Skeletal muscle satellite cell (primary cell): ENCODE results near the gene DAPK3.
A peak's percentile ranks its signal among the peaks of the same experiment; 100 is the strongest.

ENCODE experiments used
- H3K27me3 ChIP-seq: 2 replicates; pipeline ENCODE4 v1.7.0; 2013; ENCODE audit warnings: low read length; ENCODE audit not compliant: control insufficient read depth, insufficient read depth
- H3K36me3 ChIP-seq: 2 replicates; pipeline ENCODE4 v1.7.0; 2013; ENCODE audit warnings: mild to moderate bottlenecking, control low read depth, low read length; ENCODE audit not compliant: insufficient read depth
- H3K4me1 ChIP-seq: 2 replicates; pipeline ENCODE4 v1.7.0; 2013; ENCODE audit warnings: low read length; ENCODE audit not compliant: control insufficient read depth, insufficient read depth
- H3K4me2 ChIP-seq: 2 replicates; pipeline ENCODE4 v1.7.0; 2013; ENCODE audit warnings: mild to moderate bottlenecking, low read length
- H3K4me3 ChIP-seq: 2 replicates; pipeline ENCODE4 v1.7.0; 2013; ENCODE audit warnings: low read length
- H3K9ac ChIP-seq: 2 replicates; pipeline ENCODE4 v1.7.0; 2013; ENCODE audit warnings: mild to moderate bottlenecking, low read depth, low read length, moderate library complexity
- H3K9me3 ChIP-seq: replicated peaks from 2 replicates; pipeline ENCODE4 v1.7.0; 2013; ENCODE audit warnings: mild to moderate bottlenecking, control low read depth, low read length

Gene DAPK3

DNA sequence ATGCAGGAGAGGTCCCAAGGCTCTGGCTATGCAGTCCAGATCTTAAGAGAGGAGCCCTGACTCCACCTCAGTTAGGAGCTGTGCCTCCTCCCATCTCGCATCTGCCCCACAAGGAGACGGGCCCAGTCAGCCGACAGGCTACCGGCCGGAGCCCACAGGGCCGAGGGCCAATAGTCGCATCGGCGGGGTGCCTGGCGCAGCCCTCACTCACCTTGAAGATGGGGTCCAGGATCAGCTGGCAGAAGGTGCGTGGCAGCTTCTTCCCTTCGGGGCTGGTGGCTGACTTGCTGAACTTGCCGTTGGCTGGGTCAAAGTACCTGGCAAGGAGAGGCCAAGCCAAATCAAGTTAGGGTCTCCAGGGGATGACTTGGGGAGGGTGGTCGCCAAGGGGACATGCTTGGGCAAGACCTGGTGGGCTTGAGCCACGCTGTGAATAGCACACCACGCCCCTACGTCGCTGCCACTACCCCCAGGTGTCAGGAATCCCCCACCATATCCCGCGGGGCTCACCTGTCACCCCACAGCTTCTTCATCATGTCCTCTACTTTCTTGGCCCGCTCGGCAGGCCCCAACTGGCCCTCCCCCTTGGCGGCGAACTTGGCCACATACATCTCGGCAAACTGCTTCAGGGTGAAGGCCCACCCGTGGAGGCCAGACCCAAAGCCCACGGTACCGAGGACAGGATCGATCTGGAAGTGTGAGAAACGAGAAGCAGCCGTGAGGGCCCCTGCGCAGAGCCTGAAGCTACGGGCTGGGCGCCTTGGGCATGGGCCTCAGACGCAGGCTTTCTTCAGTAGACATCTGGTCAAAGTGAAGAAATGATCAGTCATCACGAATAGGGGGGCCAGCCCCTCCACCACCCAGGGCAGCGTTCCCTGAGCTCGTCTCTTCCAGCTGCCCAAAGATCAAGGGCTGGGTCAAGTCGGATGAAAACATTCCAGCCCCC lies 11.1 kb upstream of the DAPK3 start:
- peaks cover 78% of the 10 kb centered on the region for H3K36me3 ChIP-seq
- H3K4me1 ChIP-seq = peaks cover 42% of the 10 kb centered on the region
- H3K4me2 ChIP-seq = peak overlapping the region; percentile 93
- H3K9me3 ChIP-seq = no peaks in the 10 kb centered on the region
- H3K27me3 ChIP-seq = no peaks in the 10 kb centered on the region
- peak overlapping the region; percentile 95 for H3K4me3 ChIP-seq
- no peak overlapping the region for H3K9ac ChIP-seq

DNA sequence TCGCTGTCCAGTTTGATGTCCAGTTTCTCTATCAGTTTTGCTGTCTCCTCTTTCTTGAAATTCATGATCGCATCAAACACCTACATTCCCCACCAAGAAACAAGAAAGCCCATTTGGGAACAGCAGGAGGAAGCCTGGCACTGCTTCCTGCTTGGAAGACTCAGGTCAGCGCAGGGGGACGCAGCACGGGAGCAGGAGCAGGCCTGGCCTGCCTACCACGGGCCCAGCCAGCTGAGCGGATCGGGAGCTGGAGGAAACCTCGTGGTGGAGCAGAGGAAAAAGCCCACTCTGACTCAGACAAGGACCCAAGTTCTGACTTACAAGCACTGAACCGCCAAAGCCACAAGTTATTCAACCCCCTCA lies 10.5 kb upstream of the DAPK3 start:
- Histone ChIP-seq H3K4me1 (peaks cover 36% of the 10 kb centered on the region), H3K27me3 (no peaks in the 10 kb centered on the region), H3K4me2 (peak overlapping the region; percentile 93), H3K9me3 (no peaks in the 10 kb centered on the region), H3K9ac (no peak overlapping the region), H3K36me3 (peaks cover 84% of the 10 kb centered on the region), H3K4me3 (no peak overlapping the region)

DNA sequence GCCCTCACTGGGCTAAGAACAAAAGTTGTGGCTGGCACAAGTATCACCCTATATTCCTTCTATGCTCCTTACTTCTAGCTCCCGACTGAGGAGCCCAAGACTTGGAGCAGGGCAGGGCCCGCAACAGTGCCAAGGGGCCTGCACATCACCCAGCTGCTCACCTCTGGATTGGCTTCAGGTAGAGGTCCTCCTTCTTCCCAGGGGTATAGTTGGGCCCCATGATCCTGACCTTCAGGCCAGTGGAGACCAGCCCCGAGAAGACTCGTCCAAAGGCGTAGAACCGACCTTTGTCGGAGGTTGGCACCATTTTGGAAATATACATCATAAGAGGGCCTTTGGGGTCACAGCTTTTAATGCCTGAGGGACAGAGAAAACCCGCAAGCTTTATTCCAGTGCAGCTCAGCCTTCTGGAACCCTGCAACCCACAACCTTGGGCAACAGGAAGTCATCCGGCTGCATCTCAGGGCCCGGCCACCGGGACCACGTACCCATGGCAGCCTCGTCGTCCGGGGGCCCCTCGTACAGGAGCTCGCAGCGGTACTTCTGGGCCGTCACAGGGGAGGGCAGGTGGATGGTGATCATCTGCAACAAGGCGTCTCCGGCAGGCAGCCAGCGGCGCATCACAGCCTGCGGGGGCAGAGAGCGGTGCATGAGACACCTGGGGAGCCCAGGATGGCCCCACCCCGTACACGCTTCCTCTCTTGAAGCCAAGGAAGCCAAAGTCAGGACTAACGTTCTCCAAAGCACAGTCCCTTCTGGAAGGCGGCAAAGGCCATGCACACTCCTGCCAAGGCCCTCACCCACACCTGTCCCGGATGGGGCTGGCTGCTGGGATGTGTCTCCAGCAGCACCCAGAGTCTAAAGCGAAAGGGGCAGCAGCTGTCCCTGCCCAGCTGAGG lies 9.7 kb upstream of the DAPK3 start:
- Histone ChIP-seq H3K9me3 (no peaks in the 10 kb centered on the region), H3K27me3 (no peaks in the 10 kb centered on the region), H3K36me3 (peaks cover 92% of the 10 kb centered on the region), H3K4me2 (no peak overlapping the region), H3K9ac (no peak overlapping the region), H3K4me1 (peaks cover 30% of the 10 kb centered on the region), H3K4me3 (no peak overlapping the region)

GRCh38 chr19:3979674-3980352 lies 8.9 kb upstream of the DAPK3 start:
- no peaks in the 10 kb centered on the region for H3K27me3 ChIP-seq
- H3K36me3 ChIP-seq = peaks cover 97% of the 10 kb centered on the region
- H3K9me3 ChIP-seq = no peaks in the 10 kb centered on the region
- no peak overlapping the region for H3K4me3 ChIP-seq
- H3K4me1 ChIP-seq = peaks cover 28% of the 10 kb centered on the region
- H3K4me2 ChIP-seq = no peak overlapping the region
- no peak overlapping the region for H3K9ac ChIP-seq

- Histone ChIP-seq H3K9me3 (no peaks in the 10 kb centered on the region), H3K4me1 (peaks cover 28% of the 10 kb centered on the region), H3K36me3 (peaks cover 91% of the 10 kb centered on the region), H3K4me2 (no peak overlapping the region), H3K4me3 (no peak overlapping the region), H3K27me3 (no peaks in the 10 kb centered on the region), H3K9ac (no peak overlapping the region)
These were observed 8.4 kb upstream of the DAPK3 start for GRCh38 chr19:3979289-3979673.

DNA sequence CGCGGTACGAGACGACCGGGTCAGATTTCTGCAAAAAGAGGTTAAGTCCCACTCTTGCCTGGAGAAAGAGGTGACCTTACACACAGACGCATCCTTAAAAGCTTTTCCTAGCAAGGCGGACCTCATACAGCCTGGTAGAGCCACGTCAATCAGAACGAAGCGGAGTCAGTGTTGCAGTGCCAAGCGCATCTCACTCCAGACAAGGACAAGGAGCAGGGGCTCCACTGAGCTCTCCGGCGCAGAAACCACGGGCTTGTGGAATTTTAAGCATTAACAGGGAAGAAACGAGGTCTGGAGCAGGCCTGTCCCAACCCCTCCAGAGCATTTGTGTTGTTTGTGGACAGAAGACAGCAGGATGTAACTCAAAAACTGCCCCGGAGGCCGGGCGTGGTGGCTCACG lies 7.2 kb upstream of the DAPK3 start:
- Histone ChIP-seq H3K36me3 (peaks cover 80% of the 10 kb centered on the region), H3K4me2 (no peak overlapping the region), H3K9ac (no peak overlapping the region), H3K4me3 (no peak overlapping the region), H3K9me3 (no peaks in the 10 kb centered on the region), H3K4me1 (peaks cover 19% of the 10 kb centered on the region), H3K27me3 (no peaks in the 10 kb centered on the region)

- Histone ChIP-seq H3K27me3 (no peaks in the 10 kb centered on the region), H3K4me3 (no peak overlapping the region), H3K36me3 (peaks cover 75% of the 10 kb centered on the region), H3K4me1 (peaks cover 12% of the 10 kb centered on the region), H3K4me2 (no peak overlapping the region), H3K9ac (no peak overlapping the region), H3K9me3 (no peaks in the 10 kb centered on the region)
These were observed 6.6 kb upstream of the DAPK3 start for GRCh38 chr19:3977242-3978143.

DNA sequence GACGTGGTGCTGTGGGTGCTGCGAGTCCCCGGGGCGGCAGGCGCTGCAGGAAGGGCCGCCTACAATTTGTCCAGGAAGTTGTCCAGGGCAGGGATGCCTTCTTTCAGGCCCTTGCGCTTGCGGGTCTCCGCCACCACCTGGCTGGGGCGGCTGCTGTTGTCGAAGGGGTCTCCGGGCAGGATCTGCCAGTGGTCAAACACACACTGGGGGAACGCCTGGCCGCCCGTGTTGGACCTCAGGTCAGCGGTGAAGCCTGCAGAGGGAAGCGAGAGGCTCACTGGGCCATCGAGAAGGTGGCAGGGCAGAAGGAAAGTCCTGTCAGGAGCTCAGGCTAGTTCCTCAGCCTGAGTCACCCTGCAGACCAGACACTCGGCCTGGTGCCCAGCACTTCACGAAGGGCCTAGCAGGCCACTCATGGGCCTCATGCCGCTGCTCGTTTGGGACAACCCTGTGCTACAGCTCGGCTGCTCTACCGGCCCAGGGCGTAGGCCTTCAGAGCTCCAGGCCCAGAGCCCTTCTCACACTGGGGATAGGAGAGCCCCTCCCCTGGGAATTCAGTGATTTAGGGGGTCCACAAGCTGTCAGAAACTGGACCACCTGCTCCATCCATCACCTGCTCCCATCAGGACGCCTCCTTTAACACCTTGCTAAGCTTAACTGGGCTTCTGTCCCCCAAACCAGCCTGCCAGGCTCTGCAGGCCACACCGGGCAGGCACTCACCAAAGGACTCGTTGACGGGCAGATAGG lies 5.8 kb upstream of the DAPK3 start:
- Histone ChIP-seq H3K9me3 (no peaks in the 10 kb centered on the region), H3K9ac (no peak overlapping the region), H3K4me3 (no peak overlapping the region)

DNA sequence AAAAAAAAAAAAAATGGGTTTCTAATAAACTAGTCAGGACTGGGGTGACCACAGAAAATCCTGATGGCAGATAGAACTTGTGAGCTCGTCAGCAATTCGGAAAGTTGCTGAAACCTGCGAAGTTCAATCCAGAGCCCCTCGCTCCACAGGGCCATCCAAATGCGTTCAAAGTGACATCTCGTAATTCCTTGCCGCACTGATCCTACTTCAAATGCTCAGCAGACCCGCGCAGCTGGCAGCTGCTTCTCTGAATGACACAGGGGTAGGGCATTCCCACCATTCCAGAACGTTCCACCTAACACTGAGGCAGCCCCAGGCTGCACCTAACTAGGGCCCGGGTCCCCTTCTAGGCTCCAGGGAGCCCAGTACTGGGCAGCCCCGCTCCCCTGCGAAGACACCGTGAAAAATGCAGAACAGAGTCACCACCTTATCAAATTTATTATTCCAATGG lies 4.8 kb upstream of the DAPK3 start:
- Histone ChIP-seq H3K9ac (no peak overlapping the region), H3K27me3 (no peaks in the 10 kb centered on the region), H3K4me2 (no peak overlapping the region), H3K4me3 (no peak overlapping the region), H3K36me3 (peaks cover 59% of the 10 kb centered on the region), H3K9me3 (no peaks in the 10 kb centered on the region), H3K4me1 (peaks cover 4% of the 10 kb centered on the region)

More for the DNA sequence above, 5.8 kb upstream of the DAPK3 start:
- Histone ChIP-seq H3K4me1 (peaks cover 5% of the 10 kb centered on the region), H3K4me2 (no peak overlapping the region), H3K27me3 (no peaks in the 10 kb centered on the region), H3K36me3 (peaks cover 69% of the 10 kb centered on the region)

GRCh38 chr19:3975144-3975543 lies 4.2 kb upstream of the DAPK3 start:
- Histone ChIP-seq H3K9me3 (no peaks in the 10 kb centered on the region), H3K4me2 (no peak overlapping the region), H3K27me3 (no peaks in the 10 kb centered on the region), H3K36me3 (peaks cover 54% of the 10 kb centered on the region), H3K4me3 (no peak overlapping the region), H3K4me1 (peaks cover 2% of the 10 kb centered on the region), H3K9ac (no peak overlapping the region)
